AG04449 (cell line): ENCODE results near the gene EPHB2.
"Not testable (repeated sequence)": the region's sequence is repeated elsewhere in the genome, so short reads cannot be mapped to it uniquely, and the experiment has no call there.

Source experiments
- CTCF ChIA-PET: fragments of 350-600 bp; formaldehyde crosslinking; extraction: SDS; loops from one replicate; lab custom pipeline; 2021; ENCODE audit warnings: antibody characterized with exemption; lab: Yijun Ruan, JAX
- POLR2A ChIA-PET: fragments of 400-600, 350-600 bp; formaldehyde crosslinking; extraction: SDS; loops from one replicate; lab custom pipeline; 2020; ENCODE audit warnings: antibody characterized with exemption, inconsistent platforms; lab: Yijun Ruan, JAX
- DNase-seq: peaks from one replicate; pipeline ENCODE4 v3.0.0-alpha.2; 2010; ENCODE audit warnings: low read depth, low spot score
- H3K4me3 ChIP-seq: 2 replicates; pipeline ENCODE4 v1.5.1; 2011; ENCODE audit warnings: low read depth, mild to moderate bottlenecking, control low read depth, low read length
- TF ChIP-seq, protein P1 (sequence below): IDR thresholded peaks from one replicate; pipeline ENCODE4 v1.5.1; 2011; ENCODE audit warnings: mild to moderate bottlenecking, moderate library complexity, low read length, control low read depth, inconsistent platforms; ENCODE audit not compliant: insufficient read depth; ENCODE audit errors: missing control alignments

The EPHB2 gene

DNA sequence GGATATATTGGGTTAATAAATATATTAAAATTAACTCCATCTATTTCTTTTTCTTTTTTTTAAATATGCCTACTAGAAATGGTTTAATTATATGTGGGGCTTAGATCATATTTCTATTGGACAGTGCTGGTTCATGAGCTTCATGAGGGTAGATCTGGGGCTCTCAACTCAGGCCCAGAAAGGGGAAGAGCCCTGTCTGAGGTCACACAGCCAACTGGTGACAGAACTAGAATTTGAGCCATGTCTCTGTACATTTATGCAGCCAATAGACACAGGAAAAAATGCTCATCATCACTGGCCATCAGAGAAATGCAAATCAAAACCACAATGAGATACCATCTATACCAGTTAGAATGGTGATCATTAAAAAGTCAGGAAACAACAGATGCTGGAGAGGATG is 5.1 kb upstream of the EPHB2 start:
- ChIA-PET CTCF (interaction anchor here (1.0 to 9.8 kb wide), 28 partner anchors 8 to 259 kb away, joined by 3 to 217 read pairs (median 18); no protein-coding TSS in a partner anchor), POLR2A (no interaction called here)
- DNase-seq: no peak
- H3K4me3 ChIP-seq: no peak overlapping the region
- TF ChIP-seq, protein P1, sequence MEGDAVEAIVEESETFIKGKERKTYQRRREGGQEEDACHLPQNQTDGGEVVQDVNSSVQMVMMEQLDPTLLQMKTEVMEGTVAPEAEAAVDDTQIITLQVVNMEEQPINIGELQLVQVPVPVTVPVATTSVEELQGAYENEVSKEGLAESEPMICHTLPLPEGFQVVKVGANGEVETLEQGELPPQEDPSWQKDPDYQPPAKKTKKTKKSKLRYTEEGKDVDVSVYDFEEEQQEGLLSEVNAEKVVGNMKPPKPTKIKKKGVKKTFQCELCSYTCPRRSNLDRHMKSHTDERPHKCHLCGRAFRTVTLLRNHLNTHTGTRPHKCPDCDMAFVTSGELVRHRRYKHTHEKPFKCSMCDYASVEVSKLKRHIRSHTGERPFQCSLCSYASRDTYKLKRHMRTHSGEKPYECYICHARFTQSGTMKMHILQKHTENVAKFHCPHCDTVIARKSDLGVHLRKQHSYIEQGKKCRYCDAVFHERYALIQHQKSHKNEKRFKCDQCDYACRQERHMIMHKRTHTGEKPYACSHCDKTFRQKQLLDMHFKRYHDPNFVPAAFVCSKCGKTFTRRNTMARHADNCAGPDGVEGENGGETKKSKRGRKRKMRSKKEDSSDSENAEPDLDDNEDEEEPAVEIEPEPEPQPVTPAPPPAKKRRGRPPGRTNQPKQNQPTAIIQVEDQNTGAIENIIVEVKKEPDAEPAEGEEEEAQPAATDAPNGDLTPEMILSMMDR: no peak

DNA sequence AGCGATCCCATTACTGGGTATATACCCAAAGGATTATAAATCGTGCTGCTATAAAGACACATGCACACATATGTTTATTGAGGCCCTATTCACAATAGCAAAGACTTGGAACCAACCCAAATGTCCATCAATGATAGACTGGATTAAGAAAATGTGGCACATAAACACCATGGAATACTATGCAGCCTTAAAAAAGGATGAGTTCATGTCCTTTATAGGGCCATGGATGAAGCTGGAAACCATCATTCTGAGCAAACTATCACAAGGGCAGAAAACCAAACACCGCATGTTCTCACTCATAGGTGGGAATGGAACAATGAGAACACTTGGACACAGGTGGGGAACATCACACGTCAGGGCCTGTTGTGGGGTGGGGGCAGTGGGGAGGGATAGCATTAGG is 4.5 kb upstream of the EPHB2 start:
- DNase-seq, POLR2A ChIA-PET, H3K4me3 ChIP-seq: not testable (repeated sequence)
- CTCF ChIA-PET: interaction anchor here (1.0 to 9.8 kb wide), 18 partner anchors 8 to 225 kb away, joined by 3 to 217 read pairs (median 20); no protein-coding TSS in a partner anchor

DNA sequence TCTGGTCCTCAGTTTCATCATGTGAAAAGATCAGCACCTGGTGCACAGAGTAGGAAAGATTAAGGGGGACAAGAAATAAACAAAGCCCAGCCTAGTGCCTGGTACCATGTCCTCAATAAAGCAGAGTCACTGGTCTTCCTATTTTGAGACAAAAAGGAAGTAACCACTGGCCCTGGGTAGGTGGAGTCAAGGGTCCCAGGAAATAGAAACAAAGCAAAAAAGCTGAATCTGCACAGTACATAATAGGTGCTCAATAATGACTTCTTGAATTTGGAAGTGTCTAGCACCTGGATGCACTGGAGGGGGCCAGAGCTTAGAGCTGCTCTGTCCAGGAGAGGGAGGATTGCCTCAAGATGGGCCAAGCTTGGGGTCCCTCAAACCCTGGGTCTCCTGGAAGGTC is 1.9 kb upstream of the EPHB2 start:
- TF ChIP-seq, protein P1: no peak
- ChIA-PET POLR2A (no interaction called here), CTCF (interaction anchor here (1.2 to 4.3 kb wide), 7 partner anchors 9 to 225 kb away, joined by 3 to 36 read pairs (median 7); no protein-coding TSS in a partner anchor)
- no peak overlapping the region for H3K4me3 ChIP-seq
- DNase-seq: no peak

DNA sequence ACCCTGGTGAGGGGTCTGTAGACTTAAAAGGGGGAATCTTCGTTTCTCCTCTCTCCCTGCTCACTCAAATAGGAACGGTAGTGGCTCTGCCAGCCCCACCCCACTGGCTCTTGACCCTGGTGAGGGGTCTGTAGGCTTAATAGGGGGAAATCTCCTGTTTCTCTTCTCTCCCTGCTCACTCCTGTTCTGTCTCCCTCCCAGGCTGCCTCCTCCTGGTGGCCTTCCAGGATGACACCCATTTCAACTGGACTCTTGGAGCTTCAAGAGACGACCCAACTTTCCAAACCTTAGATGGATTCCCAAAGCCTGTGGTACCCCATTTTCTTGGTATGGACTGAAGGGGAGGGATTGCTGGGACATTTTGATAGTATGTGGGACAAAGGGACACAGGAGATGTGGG is 1.4 kb upstream of the EPHB2 start:
- no peak overlapping the region for H3K4me3 ChIP-seq
- TF ChIP-seq, protein P1: peak; percentile 19
- CTCF ChIA-PET: interaction anchor here (2.2 to 4.3 kb wide), 3 partner anchors 10 to 179 kb away, joined by 5 to 36 read pairs (median 29); no protein-coding TSS in a partner anchor
- no peak for DNase-seq
- POLR2A ChIA-PET: no interaction called here

DNA sequence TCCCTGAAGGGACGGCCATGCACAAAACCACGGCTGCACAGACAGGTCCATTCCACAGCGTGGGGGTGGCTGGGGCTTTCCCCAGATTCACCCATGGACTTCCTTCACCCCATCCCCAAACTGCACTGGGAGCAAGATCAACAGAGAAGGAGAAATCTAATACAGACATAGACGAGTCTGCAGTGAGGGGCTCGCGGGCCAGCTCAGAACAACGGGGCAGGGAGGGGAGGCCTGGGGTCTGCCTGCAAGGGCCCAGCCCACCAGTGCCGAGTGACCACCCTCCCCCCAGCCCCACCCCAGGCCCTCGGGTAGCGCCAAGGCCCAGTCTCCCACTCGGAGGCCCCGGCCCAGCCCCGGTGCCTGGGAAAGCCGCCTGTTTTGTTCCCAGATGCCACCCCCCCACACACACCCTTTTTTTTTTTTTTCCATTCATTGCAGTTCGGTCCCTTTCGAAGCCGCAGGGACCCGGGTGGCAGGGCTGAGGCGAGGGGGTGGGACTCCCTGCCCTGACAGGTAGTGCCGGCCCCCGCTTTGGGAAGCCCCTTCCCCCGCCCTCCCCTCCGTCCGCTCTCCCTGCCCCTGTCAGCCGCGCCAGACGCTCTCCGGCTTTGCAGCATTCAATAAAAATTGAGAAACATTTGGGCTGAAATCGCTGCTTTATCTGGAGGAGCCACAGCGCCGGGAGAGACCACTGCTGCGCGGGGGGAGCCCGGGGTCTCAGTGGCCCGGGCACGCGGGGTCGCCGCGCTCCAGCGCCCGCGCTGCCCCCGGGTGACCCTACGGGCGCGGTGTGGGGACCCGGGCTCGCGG is 543 bp upstream of the EPHB2 start:
- ChIA-PET POLR2A (no interaction called here), CTCF (interaction anchor here (3.7 to 4.3 kb wide), 2 partner anchors 152 to 178 kb away, joined by 29 to 36 read pairs; no protein-coding TSS in a partner anchor)
- TF ChIP-seq, protein P1: no peak
- no peak for DNase-seq
- H3K4me3 ChIP-seq: peak overlapping the region; percentile 60

DNA sequence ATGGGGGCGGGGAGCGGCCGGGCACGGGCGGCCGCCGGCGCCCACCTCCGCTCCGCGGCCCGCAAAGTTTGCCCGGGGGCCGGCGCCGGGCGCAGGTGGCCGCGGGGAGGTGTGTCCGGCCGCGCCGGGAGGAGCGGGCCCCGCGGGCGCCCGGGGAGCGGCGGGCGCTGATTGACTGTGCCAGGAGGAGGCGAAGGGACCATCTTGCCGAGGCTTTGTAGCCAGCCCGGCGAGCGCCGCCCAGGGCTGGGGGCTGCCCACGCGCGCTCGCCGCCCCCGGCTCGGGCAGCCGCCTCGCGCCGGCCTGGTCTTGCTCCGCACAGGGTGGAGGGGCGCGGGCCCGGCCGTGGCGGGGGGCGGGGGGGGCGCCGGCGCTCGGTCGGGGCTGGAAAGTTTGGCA is 432 bp downstream of the EPHB2 start:
- no peak for DNase-seq
- TF ChIP-seq, protein P1: no peak
- ChIA-PET POLR2A (no interaction called here), CTCF (interaction anchor here (2.3 kb wide), 1 partner anchor 21 kb away, joined by 10 read pairs; no protein-coding TSS in a partner anchor)
- H3K4me3 ChIP-seq: peak overlapping the region; percentile 60
